Right lobe of liver (tissue), 4 donors: ENCODE measurements around the gene TSR1.

Experiments used
- CTCF ChIP-seq, 4 donors: fragments of 200-600 bp in 3 of 4; fragments of 450-650 bp in 1 of 4; IDR thresholded peaks; one replicate each; pipeline versions ENCODE4 v1.5.1 to v1.8.0; 2016 to 2022; ENCODE audit warnings: antibody characterized with exemption in 4 of 4, mild to moderate bottlenecking in 2 of 4
- POLR2A ChIP-seq: fragments of 450-650 bp; IDR thresholded peaks from one replicate; pipeline ENCODE4 v1.6.1; 2017; ENCODE audit warnings: antibody characterized with exemption, mild to moderate bottlenecking
- donor health status: DM: no; HTN: no; CAD: no.
- donor health status: DM: no; HTN: no; CAD: no.
- donor health status: DM: no; HTN: yes; CAD: no.

GRCh38 chr17:2371183-2372130, 35.2 kb upstream of the TSR1 start:
- TF ChIP-seq CTCF (IDR thresholded peaks at IDR 0.05) (no peak), POLR2A (no peak)
